Suprapubic skin (tissue), 4 donors: ENCODE measurements around the gene CYB5D1.

Experiments
- CTCF ChIP-seq, 2 donors: fragments of 200-600 bp in 1 of 2; fragments of 450-650 bp in 1 of 2; sonication (generic) in 1 of 2; IDR thresholded peaks; one replicate each; pipeline ENCODE4 v1.5.1; 2016 to 2019; ENCODE audit warnings: antibody characterized with exemption in 2 of 2, mild to moderate bottlenecking in 1 of 2, moderate library complexity in 1 of 2
- EP300 ChIP-seq: sonication (generic); formaldehyde crosslinking; IDR thresholded peaks from one replicate; pipeline ENCODE4 v1.6.1; 2017; ENCODE audit warnings: antibody characterized with exemption
- POLR2A ChIP-seq, 2 donors: fragments of 450-650 bp; IDR thresholded peaks; one replicate each; pipeline ENCODE4 v1.6.1; 2017; ENCODE audit warnings: antibody characterized with exemption in 2 of 2, mild to moderate bottlenecking in 2 of 2, moderate library complexity in 2 of 2
- POLR2AphosphoS5 ChIP-seq, 3 donors: sonication (generic); formaldehyde crosslinking; IDR thresholded peaks; one replicate each; pipeline ENCODE4 v1.6.1; 2017; ENCODE audit warnings: antibody characterized with exemption in 3 of 3

DNA sequence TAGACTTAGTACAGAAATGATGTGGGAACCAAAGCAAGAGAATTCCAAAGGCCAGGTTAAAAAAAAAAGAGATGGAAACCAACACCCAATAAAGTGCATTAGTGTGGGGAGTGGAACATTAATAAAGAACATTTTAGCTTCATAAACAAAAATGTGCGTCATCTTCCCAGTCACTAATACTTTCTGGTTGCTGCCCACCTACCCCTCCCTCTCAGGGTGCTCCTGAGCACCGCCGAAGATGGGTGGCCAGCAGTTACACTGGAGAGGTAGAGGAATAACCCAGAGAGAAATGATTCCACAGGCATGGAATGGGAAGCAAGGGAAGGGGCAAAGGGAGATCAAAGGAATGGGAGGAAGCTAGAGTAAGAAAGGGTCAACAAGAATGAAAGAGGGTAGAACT lies 24.8 kb downstream of the CYB5D1 start:
- no peak for TF ChIP-seq POLR2A (IDR thresholded peaks at IDR 0.05)
- no peak for TF ChIP-seq POLR2AphosphoS5 (IDR thresholded peaks at IDR 0.05)
- TF ChIP-seq CTCF (IDR thresholded peaks at IDR 0.05): no peak
- no peak for TF ChIP-seq EP300
